Fibroblast of villous mesenchyme (primary cell): Measurements from ENCODE around the gene OTX2. TPM values are rescaled to one million over a fixed set of nuclear protein-coding genes. Genes with fewer than 3 reads are reported as not detected.

Experiments used
- DNase-seq: peaks from one replicate; pipeline ENCODE4 v3.0.0-alpha.2; 2010; ENCODE audit warnings: low read depth
- H3K4me3 ChIP-seq: 2 replicates; pipeline ENCODE4 v1.5.1; 2011; ENCODE audit warnings: low read depth, mild to moderate bottlenecking, low read length
- total RNA-seq: library from RNA; depleted of rRNA; stranded (reverse); fragments of >200 nt; gene quantifications from 2 replicates; pipeline ENCODE4 v1.2.3, GENCODE V29; 2012
- TF ChIP-seq, protein P1 (sequence below): IDR thresholded peaks from 2 replicates; pipeline ENCODE4 v1.5.1; 2012; ENCODE audit warnings: low read depth, mild to moderate bottlenecking, low read length; ENCODE audit not compliant: insufficient read depth

The OTX2 gene
- total RNA-seq, 1 donor = not detected

GRCh38 chr14:56844406-56845002, 34.2 kb upstream of the OTX2 start:
- no peak overlapping the region for H3K4me3 ChIP-seq
- TF ChIP-seq, protein P1, sequence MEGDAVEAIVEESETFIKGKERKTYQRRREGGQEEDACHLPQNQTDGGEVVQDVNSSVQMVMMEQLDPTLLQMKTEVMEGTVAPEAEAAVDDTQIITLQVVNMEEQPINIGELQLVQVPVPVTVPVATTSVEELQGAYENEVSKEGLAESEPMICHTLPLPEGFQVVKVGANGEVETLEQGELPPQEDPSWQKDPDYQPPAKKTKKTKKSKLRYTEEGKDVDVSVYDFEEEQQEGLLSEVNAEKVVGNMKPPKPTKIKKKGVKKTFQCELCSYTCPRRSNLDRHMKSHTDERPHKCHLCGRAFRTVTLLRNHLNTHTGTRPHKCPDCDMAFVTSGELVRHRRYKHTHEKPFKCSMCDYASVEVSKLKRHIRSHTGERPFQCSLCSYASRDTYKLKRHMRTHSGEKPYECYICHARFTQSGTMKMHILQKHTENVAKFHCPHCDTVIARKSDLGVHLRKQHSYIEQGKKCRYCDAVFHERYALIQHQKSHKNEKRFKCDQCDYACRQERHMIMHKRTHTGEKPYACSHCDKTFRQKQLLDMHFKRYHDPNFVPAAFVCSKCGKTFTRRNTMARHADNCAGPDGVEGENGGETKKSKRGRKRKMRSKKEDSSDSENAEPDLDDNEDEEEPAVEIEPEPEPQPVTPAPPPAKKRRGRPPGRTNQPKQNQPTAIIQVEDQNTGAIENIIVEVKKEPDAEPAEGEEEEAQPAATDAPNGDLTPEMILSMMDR = no peak
- no peak for DNase-seq

GRCh38 chr14:56841611-56842010, 31.3 kb upstream of the OTX2 start:
- TF ChIP-seq, protein P1 = no peak
- no peak for DNase-seq

GRCh38 chr14:56840221-56840620, 29.9 kb upstream of the OTX2 start:
- no peak for DNase-seq
- H3K4me3 ChIP-seq = no peak overlapping the region
- TF ChIP-seq, protein P1 = no peak

More at GRCh38 chr14:56841611-56842010, 31.3 kb upstream of the OTX2 start:
- no peak overlapping the region for H3K4me3 ChIP-seq

DNA sequence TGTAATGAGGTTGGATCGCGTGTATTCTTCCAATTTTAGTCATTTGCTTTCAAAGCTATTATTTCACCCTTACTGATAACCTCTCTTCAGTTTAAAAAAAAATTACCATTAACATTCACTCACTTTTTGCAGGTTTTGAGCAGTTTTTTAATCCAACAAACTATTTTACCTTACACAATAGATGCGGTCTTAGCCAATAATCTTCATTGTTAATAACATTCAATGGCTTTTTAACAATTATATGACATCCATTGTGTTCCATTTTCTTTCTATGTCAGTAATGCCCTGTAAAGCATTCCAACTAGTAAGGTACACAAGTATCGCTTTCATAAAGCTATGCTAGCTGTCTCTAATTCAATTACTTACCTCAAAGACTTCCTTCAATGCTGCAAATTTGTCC, 18.9 kb upstream of the OTX2 start:
- TF ChIP-seq, protein P1 = no peak
- H3K4me3 ChIP-seq = no peak overlapping the region
- no peak for DNase-seq

- no peak overlapping the region for H3K4me3 ChIP-seq
- no peak for DNase-seq
- TF ChIP-seq, protein P1 = no peak
These were observed 15.9 kb upstream of the OTX2 start for GRCh38 chr14:56826214-56826613.

- DNase-seq = no peak
- TF ChIP-seq, protein P1 = no peak
These were observed 11.7 kb upstream of the OTX2 start for GRCh38 chr14:56821805-56822610.

DNA sequence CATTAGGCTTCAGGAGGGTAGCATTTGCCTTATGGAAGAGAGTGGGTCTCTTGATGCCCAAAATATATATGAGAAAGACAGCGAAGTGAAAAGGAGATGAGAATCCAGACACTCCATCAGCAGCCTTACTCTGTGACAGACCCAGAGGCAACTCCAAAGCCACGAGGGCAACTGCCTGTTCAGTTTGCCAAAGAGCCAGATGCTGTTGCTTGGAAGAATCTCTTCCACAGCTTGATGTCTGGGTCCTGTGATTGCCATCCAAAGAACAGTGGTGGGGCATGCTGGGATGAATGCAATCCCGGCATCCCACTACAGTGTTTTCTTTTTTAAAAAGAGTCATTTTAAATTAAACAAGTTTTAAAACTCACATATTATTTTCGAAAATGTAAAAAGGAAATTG, 10.9 kb upstream of the OTX2 start:
- no peak overlapping the region for H3K4me3 ChIP-seq
- TF ChIP-seq, protein P1 = no peak
- no peak for DNase-seq

More at GRCh38 chr14:56821805-56822610, 11.7 kb upstream of the OTX2 start:
- H3K4me3 ChIP-seq = no peak overlapping the region
